GM19035 (cell line): ENCODE measurements around the gene IRS1.

Experiments used
- ATAC-seq: cut with Tn5 transposase; IDR thresholded peaks from one replicate; pipeline ENCODE4 v1.9.1; 2021; ENCODE audit not compliant: unreplicated experiment

IRS1 gene

GRCh38 chr2:226760412-226761194 is 39.0 kb downstream of the IRS1 start:
- ATAC-seq: no peak

GRCh38 chr2:226759768-226760167 is 39.9 kb downstream of the IRS1 start:
- ATAC-seq: no peak

- ATAC-seq: no peak
These were observed 40.5 kb downstream of the IRS1 start for GRCh38 chr2:226758921-226759640.

- ATAC-seq: no peak
These were observed 43.5 kb downstream of the IRS1 start for GRCh38 chr2:226756131-226756530.

- no peak for ATAC-seq
These were observed 44.0 kb downstream of the IRS1 start for GRCh38 chr2:226755631-226756030.

GRCh38 chr2:226754821-226755604 is 44.6 kb downstream of the IRS1 start:
- ATAC-seq: no peak

GRCh38 chr2:226752887-226753286 is 46.7 kb downstream of the IRS1 start:
- ATAC-seq: no peak

- no peak for ATAC-seq
These were observed 52.3 kb downstream of the IRS1 start for GRCh38 chr2:226747288-226747687.

- ATAC-seq: no peak
These were observed 53.3 kb downstream of the IRS1 start for GRCh38 chr2:226746196-226746800.

- no peak for ATAC-seq
These were observed 55.7 kb downstream of the IRS1 start for GRCh38 chr2:226743915-226744314.

- no peak for ATAC-seq
These were observed 57.3 kb downstream of the IRS1 start for GRCh38 chr2:226742347-226742746.

- no peak for ATAC-seq
These were observed 59.5 kb downstream of the IRS1 start for GRCh38 chr2:226740039-226740648.

- no peak for ATAC-seq
These were observed 60.0 kb downstream of the IRS1 start for GRCh38 chr2:226739545-226740030.

GRCh38 chr2:226738821-226739544 is 60.6 kb downstream of the IRS1 start:
- no peak for ATAC-seq

GRCh38 chr2:226738191-226738820 is 61.3 kb downstream of the IRS1 start:
- ATAC-seq: no peak

GRCh38 chr2:226736382-226736781 is 63.2 kb downstream of the IRS1 start:
- no peak for ATAC-seq

- ATAC-seq: no peak
These were observed 65.6 kb downstream of the IRS1 start for GRCh38 chr2:226733927-226734564.

GRCh38 chr2:226733189-226733858 is 66.3 kb downstream of the IRS1 start:
- no peak for ATAC-seq
